ENCODE results near the gene UBE2E1.

- TF ChIP-seq POLR2A (IDR thresholded peaks at IDR 0.05; ENCODE audit: low read length) (no peak), GATA1 (IDR thresholded peaks at IDR 0.05; ENCODE audit: low read depth, low read length) (no peak)
Observed at GRCh38 chr3:23888617-23889228, 83.0 kb downstream of the UBE2E1 start.
